H1 (cell line): Measurements from ENCODE around the gene STX10. TPM values are rescaled to one million over a fixed set of nuclear protein-coding genes. Genes with fewer than 3 reads are reported as not detected.

Source experiments
- CTCF ChIA-PET: fragments of 300-600 bp; sonication (Branson Sonifier 250); formaldehyde crosslinking; loops from one replicate; lab custom pipeline; 2021; ENCODE audit not compliant: partially characterized antibody; lab: Charles Lee
- POLR2A ChIA-PET: fragments of 300-600 bp; sonication (Branson Sonifier 250); formaldehyde crosslinking; loops from one replicate; lab custom pipeline; 2021; ENCODE audit warnings: inconsistent platforms; ENCODE audit not compliant: partially characterized antibody; lab: Charles Lee
- DNase-seq, 2 experiments: peaks; one replicate each; pipeline versions ENCODE4 v3.0.0 to v3.0.0-alpha.2; 2010 to 2022; ENCODE audit warnings: low spot score in 2 of 2, low read depth in 1 of 2, mixed read lengths in 1 of 2
- FAIRE-seq: peaks from 2 replicates; lab custom pipeline; 2011; peaks lifted over from hg19 to GRCh38; lab: Jason Lieb, UNC
- H2AFZ ChIP-seq: 2 replicates; pipeline ENCODE4 v1.8.1; 2012; ENCODE audit warnings: low read length, inconsistent platforms
- H2AK5ac ChIP-seq: 2 replicates; pipeline ENCODE4 v1.6.1; 2013; ENCODE audit warnings: low read depth, low read length
- H2BK120ac ChIP-seq: replicated peaks from 2 replicates; pipeline ENCODE3; 2013; ENCODE audit warnings: low read depth, low read length, inconsistent platforms
- H2BK12ac ChIP-seq: 2 replicates; pipeline ENCODE4 v1.6.1; 2013; ENCODE audit warnings: low read depth, low read length
- H2BK15ac ChIP-seq: 2 replicates; pipeline ENCODE4 v1.6.1; 2013; ENCODE audit warnings: low read length
- H2BK20ac ChIP-seq: 2 replicates; pipeline ENCODE4 v1.6.1; 2013; ENCODE audit warnings: low read length
- H2BK5ac ChIP-seq: 2 replicates; pipeline ENCODE4 v1.6.1; 2013; ENCODE audit warnings: low read depth, low read length
- H3K14ac ChIP-seq: 2 replicates; pipeline ENCODE4 v1.6.1; 2013; ENCODE audit warnings: inconsistent platforms; ENCODE audit not compliant: insufficient read length
- H3K18ac ChIP-seq: 2 replicates; pipeline ENCODE4 v1.6.1; 2013; ENCODE audit warnings: low read length; ENCODE audit errors: extremely low read depth
- H3K23ac ChIP-seq: 2 replicates; pipeline ENCODE4 v1.6.1; 2013; ENCODE audit warnings: inconsistent platforms; ENCODE audit not compliant: insufficient read length
- H3K23me2 ChIP-seq: 2 replicates; pipeline ENCODE4 v1.6.1; 2013; ENCODE audit warnings: low read depth, low read length
- H3K27ac ChIP-seq: 2 replicates; pipeline ENCODE4 v1.6.1; 2011; ENCODE audit warnings: low read depth, low read length, inconsistent platforms
- H3K27me3 ChIP-seq, 4 experiments: replicated peaks in 1 of 4; 1 replicate in 1 of 4; 2 replicates in 3 of 4; pipeline versions ENCODE4 v1.6.1 to v1.8.1; 2011 to 2013; ENCODE audit warnings: low read length in 3 of 4, mild to moderate bottlenecking in 3 of 4, inconsistent platforms in 2 of 4, mixed read lengths in 2 of 4, moderate library complexity in 1 of 4; ENCODE audit not compliant: control insufficient read depth in 3 of 4, insufficient read depth in 3 of 4; ENCODE audit errors: extremely low read depth in 1 of 4
- H3K36me3 ChIP-seq, 4 experiments: 2 replicates each; pipeline versions ENCODE4 v1.6.1 to v1.8.1; 2011 to 2013; ENCODE audit warnings: mild to moderate bottlenecking in 4 of 4, low read length in 3 of 4, moderate library complexity in 2 of 4, control low read depth in 1 of 4, inconsistent platforms in 1 of 4; ENCODE audit not compliant: insufficient read depth in 4 of 4, control insufficient read depth in 2 of 4
- H3K4ac ChIP-seq: replicated peaks from 2 replicates; pipeline ENCODE3; 2013; ENCODE audit warnings: low read length, low read depth, mixed read lengths, inconsistent platforms; ENCODE audit not compliant: insufficient read length
- H3K4me1 ChIP-seq, 4 experiments: replicated peaks in 1 of 4; 1 replicate in 1 of 4; 2 replicates in 3 of 4; pipeline versions ENCODE4 v1.6.1 to v1.8.1; 2011 to 2013; ENCODE audit warnings: low read length in 3 of 4, inconsistent platforms in 2 of 4, mixed read lengths in 1 of 4; ENCODE audit not compliant: insufficient read depth in 4 of 4, control insufficient read depth in 3 of 4
- H3K4me2 ChIP-seq, 2 experiments: 2 replicates each; pipeline versions ENCODE4 v1.6.1 to v1.8.1; 2011 to 2013; ENCODE audit warnings: low read depth in 2 of 2, low read length in 2 of 2, control low read depth in 1 of 2, inconsistent platforms in 1 of 2, mild to moderate bottlenecking in 1 of 2; ENCODE audit not compliant: insufficient read depth in 1 of 2
- H3K4me3 ChIP-seq, 4 experiments: fragments of 200-600, 300-600 bp in 1 of 4; sonication (generic), shearing (Covaris generic), sonication (Bioruptor Twin) in 1 of 4; 2 replicates each; pipeline versions ENCODE4 v1.5.1 to v1.8.1; 2011 to 2016; ENCODE audit warnings: low read length in 4 of 4, low read depth in 3 of 4, control low read depth in 2 of 4, inconsistent platforms in 2 of 4, mild to moderate bottlenecking in 2 of 4, mixed read lengths in 1 of 4, moderate library complexity in 1 of 4; ENCODE audit not compliant: insufficient read depth in 2 of 4; ENCODE audit errors: extremely low read depth in 1 of 4
- H3K56ac ChIP-seq: replicated peaks from 2 replicates; pipeline ENCODE3; 2013; ENCODE audit warnings: low read depth, mild to moderate bottlenecking, mixed read lengths, low read length, inconsistent platforms; ENCODE audit not compliant: insufficient read length
- H3K79me1 ChIP-seq: 2 replicates; pipeline ENCODE4 v1.6.1; 2013; ENCODE audit warnings: low read depth, low read length, control low read depth
- H3K79me2 ChIP-seq, 2 experiments: 2 replicates each; pipeline versions ENCODE4 v1.6.1 to v1.8.1; 2012 to 2013; ENCODE audit warnings: low read length in 2 of 2, mild to moderate bottlenecking in 2 of 2, inconsistent platforms in 1 of 2; ENCODE audit not compliant: insufficient read depth in 2 of 2, control insufficient read depth in 1 of 2
- H3K9ac ChIP-seq, 4 experiments: replicated peaks in 1 of 4; 1 replicate in 1 of 4; 2 replicates in 3 of 4; pipeline versions ENCODE4 v1.6.1 to v1.8.1; 2011 to 2013; ENCODE audit warnings: low read depth in 3 of 4, low read length in 3 of 4, control low read depth in 2 of 4, mild to moderate bottlenecking in 2 of 4, moderate library complexity in 2 of 4, inconsistent platforms in 1 of 4; ENCODE audit errors: extremely low read depth in 1 of 4
- H3K9me3 ChIP-seq, 2 experiments: 2 replicates each; pipeline versions ENCODE4 v1.6.1 to v1.8.1; 2012 to 2013; ENCODE audit warnings: mild to moderate bottlenecking in 2 of 2, moderate library complexity in 2 of 2, control low read depth in 1 of 2, inconsistent platforms in 1 of 2, low read depth in 1 of 2, low read length in 1 of 2, mixed read lengths in 1 of 2; ENCODE audit not compliant: insufficient read depth in 2 of 2
- H4K20me1 ChIP-seq, 2 experiments: replicated peaks in 1 of 2; 2 replicates each; pipeline versions ENCODE3 to v1.8.1; 2011 to 2013; ENCODE audit warnings: inconsistent platforms in 2 of 2, low read length in 2 of 2, mild to moderate bottlenecking in 1 of 2; ENCODE audit not compliant: insufficient read depth in 2 of 2, control insufficient read depth in 1 of 2
- H4K5ac ChIP-seq: 2 replicates; pipeline ENCODE4 v1.6.1; 2013; ENCODE audit warnings: low read length, low read depth, mixed read lengths, inconsistent platforms; ENCODE audit not compliant: insufficient read length
- H4K8ac ChIP-seq: 2 replicates; pipeline ENCODE4 v1.8.0; 2013; ENCODE audit warnings: mild to moderate bottlenecking, moderate library complexity, low read length, inconsistent platforms; ENCODE audit not compliant: insufficient read depth; ENCODE audit errors: extremely low read depth
- H4K91ac ChIP-seq: replicated peaks from 2 replicates; pipeline ENCODE3; 2013; ENCODE audit warnings: low read length, mixed read lengths, inconsistent platforms; ENCODE audit not compliant: insufficient read length
- BCL11A ChIP-seq, 2 experiments: IDR thresholded peaks; one replicate each; pipeline ENCODE4 v1.6.1; 2011; ENCODE audit warnings: low read depth in 2 of 2, low read length in 2 of 2, mild to moderate bottlenecking in 2 of 2
- CHD2 ChIP-seq: IDR thresholded peaks from 2 replicates; pipeline ENCODE4 v1.6.1; 2012; ENCODE audit warnings: low read length, improper control_type of control experiment
- KDM1A ChIP-seq: fragments of 200-600, 300-600 bp; sonication (generic); IDR thresholded peaks from 2 replicates; pipeline ENCODE4 v1.7.1; 2016; ENCODE audit warnings: mild to moderate bottlenecking, low read length, borderline replicate concordance
- KDM5A ChIP-seq: fragments of 200-600 bp; IDR thresholded peaks from 2 replicates; pipeline ENCODE4 v1.7.1; 2012; ENCODE audit warnings: mild to moderate bottlenecking, low read length, inconsistent platforms, mixed read lengths
- PHF8 ChIP-seq: fragments of 200-600 bp; sonication (generic); conservative IDR thresholded peaks from 2 replicates; pipeline ENCODE4 v1.7.1; 2012; ENCODE audit warnings: low read depth, mild to moderate bottlenecking, inconsistent platforms, low read length, moderate library complexity
- POLR2AphosphoS5 ChIP-seq: IDR thresholded peaks from 2 replicates; pipeline ENCODE4 v1.6.1; 2011; ENCODE audit warnings: low read depth, low read length
- RAD21 ChIP-seq, 2 experiments: IDR thresholded peaks in 1 of 2; conservative IDR thresholded peaks in 1 of 2; 2 replicates each; pipeline ENCODE4 v1.6.1; 2011; ENCODE audit warnings: low read depth in 2 of 2, low read length in 2 of 2, improper control_type of control experiment in 1 of 2, inconsistent platforms in 1 of 2, mild to moderate bottlenecking in 1 of 2, moderate library complexity in 1 of 2
- SP2 ChIP-seq: IDR thresholded peaks from 2 replicates; pipeline ENCODE4 v1.6.1; 2012; ENCODE audit warnings: mild to moderate bottlenecking, low read length, inconsistent platforms
- SP4 ChIP-seq: IDR thresholded peaks from 2 replicates; pipeline ENCODE4 v1.6.1; 2012; ENCODE audit warnings: low read length, inconsistent platforms
- SUZ12 ChIP-seq: fragments of 200-600 bp; sonication (generic); IDR thresholded peaks from 2 replicates; pipeline ENCODE4 v1.6.1; 2012; ENCODE audit warnings: mild to moderate bottlenecking, inconsistent platforms, low read length, moderate library complexity, mixed read lengths
- TAF1 ChIP-seq: IDR thresholded peaks from 2 replicates; pipeline ENCODE4 v1.6.1; 2011; ENCODE audit warnings: mild to moderate bottlenecking, low read depth, low read length
- TEAD4 ChIP-seq: IDR thresholded peaks from 2 replicates; pipeline ENCODE4 v1.6.1; 2012; ENCODE audit warnings: low read depth, low read length, inconsistent platforms, mixed read lengths
- YY1 ChIP-seq: IDR thresholded peaks from 2 replicates; pipeline ENCODE4 v1.6.1; 2011; ENCODE audit warnings: low read depth, mild to moderate bottlenecking, low read length
- WGBS, 2 experiments: shearing (Covaris generic) in 1 of 2; methylation state at CpG; one replicate each; pipeline versions ENCODE4 v1.1.6 to v1.1.7; 2013 to 2015; ENCODE audit warnings: low lambda C conversion rate in 2 of 2, mixed read lengths in 2 of 2, inconsistent platforms in 1 of 2, low coverage in 1 of 2, missing lambda C conversion rate in 1 of 2; ENCODE audit not compliant: insufficient replicate concordance in 2 of 2, insufficient coverage in 1 of 2, insufficient read length in 1 of 2; ENCODE audit errors: extremely low coverage in 1 of 2, missing lambda C conversion rate in 1 of 2; 5-methylcytosine and 5-hydroxymethylcytosine counted together
- polyA plus RNA-seq, 7 experiments: library from polyadenylated mRNA; depleted of rRNA in 3 of 7; stranded (reverse) in 5 of 7; unstranded in 2 of 7; fragments of >200 nt in 5 of 7; fragments of 200-250 nt in 2 of 7; gene quantifications; 1 replicate in 5 of 7; 2 replicates in 1 of 7; 4 replicates in 1 of 7; pipeline versions ENCODE4 v1.2.1 to v1.2.3, GENCODE V29; 2011 to 2013; ENCODE audit warnings: missing spikeins in 2 of 7, mixed read lengths in 2 of 7
- total RNA-seq: library from RNA; stranded (reverse); fragmentation: NEBNext Ultra II Directional; extraction: Animal tissue kit (Norgen Biotek cat#: 25700); gene quantifications from 2 replicates; pipeline ENCODE4 v1.2.1, GENCODE V29; 2021

The STX10 gene
- total and polyA plus RNA-seq, 2 of the 8 experiments (the other 6 are each of a cell fraction or from before 2014, with no cell fraction given): 53.0 to 80.1 TPM

- Histone ChIP-seq H3K9ac (no peak overlapping the region), H3K79me2 (no peaks in the 10 kb centered on the region), H3K23me2 (peaks cover 3% of the 10 kb centered on the region; the same call in 1 of the 2 replicates), H2AK5ac (peak overlapping the region; percentile 89; the same call in 1 of the 2 replicates), H4K5ac (peak overlapping the region; percentile 70), H3K23ac (no peak overlapping the region), H2BK5ac (peak overlapping the region; percentile 49; the same call in 1 of the 2 replicates), H4K20me1 (no peaks in the 10 kb centered on the region), H3K27ac (no peak overlapping the region), H3K14ac (no peak overlapping the region), H3K56ac (no peak overlapping the region), H2BK15ac (peak overlapping the region; percentile 90; the same call in 1 of the 2 replicates), H3K18ac (no peak overlapping the region), H2AFZ (no peak overlapping the region), H3K79me1 (no peaks in the 10 kb centered on the region; the same call in 1 of the 2 replicates), H4K8ac (no peak overlapping the region), H3K4me2 (no peak overlapping the region), H2BK120ac (no peak overlapping the region), H3K9me3 (no peaks in the 10 kb centered on the region), H3K36me3 (no peaks in the 10 kb centered on the region), H3K4ac (peak overlapping the region; percentile 94), H3K4me1 (peaks cover 9 to 21% (median 14%) of the 10 kb centered on the region in 4 experiments), H3K4me3 (no peak overlapping the region), H3K27me3 (no peaks in the 10 kb centered on the region), H4K91ac (peak overlapping the region; percentile 91), H2BK20ac (no peak overlapping the region), H2BK12ac (peak overlapping the region; percentile 94; the same call in 1 of the 2 replicates)
- CTCF ChIA-PET: interaction anchor here (0.9 to 4.7 kb wide), 6 partner anchors 12 to 258 kb away, joined by 3 to 41 read pairs (median 8); no protein-coding TSS in a partner anchor
- FAIRE-seq: no peak
- no peak for DNase-seq
- 93% methylated on average over 5 of the region's 5 CpGs; no CpG with 5 or more reads in 1 of the 2 experiments for WGBS, 2 experiments
- POLR2A ChIA-PET: interaction anchor here (1.0 to 12.0 kb wide), 5 partner anchors 9 to 65 kb away, joined by 3 to 530 read pairs (median 8); partner anchors contain the start of genes IER2 and STX10
- TF ChIP-seq SP4: no peak
- TF ChIP-seq TAF1: no peak
- no peak for TF ChIP-seq SP2
- no peak for TF ChIP-seq TEAD4
- TF ChIP-seq KDM1A: no peak
- no peak for TF ChIP-seq RAD21 (IDR thresholded peaks at IDR 0.05 in 1 of 2, conservative IDR thresholded peaks at IDR 0.05 in 1 of 2; ENCODE audit: low read depth in 2 of 2, low read length in 2 of 2)
- no peak for TF ChIP-seq SUZ12
- no peak for TF ChIP-seq POLR2AphosphoS5
- TF ChIP-seq BCL11A (IDR thresholded peaks at IDR 0.05; ENCODE audit: low read depth in 2 of 2, low read length in 2 of 2): no peak
- TF ChIP-seq CHD2: no peak
- no peak for TF ChIP-seq KDM5A
- TF ChIP-seq PHF8: no peak
- TF ChIP-seq YY1: no peak
These were observed 19.6 kb upstream of the STX10 start for GRCh38 chr19:13169769-13170168.
